ENCODE measurements around the gene C14orf119.

Gene C14orf119

GRCh38 chr14:23058654-23059504 is 36.4 kb upstream of the C14orf119 start:
- FAIRE-seq: no peak

GRCh38 chr14:23060536-23061260 is 34.6 kb upstream of the C14orf119 start:
- no peak for DNase-seq (ENCODE audit: insufficient read length, low spot score)
- no peak for FAIRE-seq

More at GRCh38 chr14:23058654-23059504, 36.4 kb upstream of the C14orf119 start:
- DNase-seq (ENCODE audit: insufficient read length, low spot score): no peak

GRCh38 chr14:23062002-23062401 is 33.3 kb upstream of the C14orf119 start:
- FAIRE-seq (no peak), DNase-seq (ENCODE audit: insufficient read length, low spot score) (no peak)

- DNase-seq (ENCODE audit: insufficient read length, low spot score): no peak
- FAIRE-seq: no peak
Observed at GRCh38 chr14:23063601-23064000, 31.7 kb upstream of the C14orf119 start.

GRCh38 chr14:23066368-23066767 is 28.9 kb upstream of the C14orf119 start:
- no peak for DNase-seq (ENCODE audit: insufficient read length, low spot score)
- no peak for FAIRE-seq

GRCh38 chr14:23066855-23067744 is 28.2 kb upstream of the C14orf119 start:
- no peak for FAIRE-seq
- DNase-seq (ENCODE audit: insufficient read length, low spot score): no peak

GRCh38 chr14:23067847-23068788 is 27.2 kb upstream of the C14orf119 start:
- no peak for FAIRE-seq
- DNase-seq (ENCODE audit: insufficient read length, low spot score): no peak

GRCh38 chr14:23068789-23069412 is 26.4 kb upstream of the C14orf119 start:
- DNase-seq (ENCODE audit: insufficient read length, low spot score): peak; percentile 86
- FAIRE-seq: peak; percentile 91

- DNase-seq (ENCODE audit: insufficient read length, low spot score): no peak
- no peak for FAIRE-seq
Observed at GRCh38 chr14:23069413-23069806, 25.9 kb upstream of the C14orf119 start.

GRCh38 chr14:23070262-23071129 is 24.8 kb upstream of the C14orf119 start:
- DNase-seq (ENCODE audit: insufficient read length, low spot score) (no peak), FAIRE-seq (no peak)

- DNase-seq (ENCODE audit: insufficient read length, low spot score): peak; percentile 79
Observed at GRCh38 chr14:23071244-23071920, 23.9 kb upstream of the C14orf119 start.

GRCh38 chr14:23071921-23072539 is 23.3 kb upstream of the C14orf119 start:
- no peak for FAIRE-seq
- DNase-seq (ENCODE audit: insufficient read length, low spot score): no peak

More at GRCh38 chr14:23071244-23071920, 23.9 kb upstream of the C14orf119 start:
- FAIRE-seq: peak; percentile 88

- DNase-seq (ENCODE audit: insufficient read length, low spot score) (no peak), FAIRE-seq (no peak)
Observed at GRCh38 chr14:23074906-23075305, 20.4 kb upstream of the C14orf119 start.

GRCh38 chr14:23076785-23077408 is 18.4 kb upstream of the C14orf119 start:
- DNase-seq (ENCODE audit: insufficient read length, low spot score) (no peak), FAIRE-seq (no peak)

GRCh38 chr14:23077962-23078361 is 17.3 kb upstream of the C14orf119 start:
- FAIRE-seq: no peak

GRCh38 chr14:23078692-23079116 is 16.6 kb upstream of the C14orf119 start:
- FAIRE-seq: no peak
- DNase-seq (ENCODE audit: insufficient read length, low spot score): no peak

More at GRCh38 chr14:23077962-23078361, 17.3 kb upstream of the C14orf119 start:
- no peak for DNase-seq (ENCODE audit: insufficient read length, low spot score)

- DNase-seq (ENCODE audit: insufficient read length, low spot score) (no peak), FAIRE-seq (no peak)
Observed at GRCh38 chr14:23079716-23080115, 15.6 kb upstream of the C14orf119 start.

All from GM19239 (cell line).